HEK293 (cell line): ENCODE data around the gene ZNF460.

ENCODE experiments used
- CTCF ChIA-PET: fragments of 350-600 bp; formaldehyde crosslinking; extraction: SDS; loops from one replicate; lab custom pipeline; 2021; ENCODE audit warnings: antibody characterized with exemption; lab: Yijun Ruan, JAX
- POLR2A ChIA-PET: fragments of 300-600 bp; formaldehyde crosslinking; extraction: SDS; loops from one replicate; lab custom pipeline; 2020; ENCODE audit warnings: antibody characterized with exemption, inconsistent platforms; lab: Yijun Ruan, JAX
- H3K27ac ChIP-seq: fragments of 200-500 bp; sonication (Bioruptor generic); 2 replicates; pipeline ENCODE4 v1.5.1; 2014; ENCODE audit warnings: low read depth, low read length, control low read depth, inconsistent platforms; ENCODE audit errors: extremely low read depth
- H3K36me3 ChIP-seq, 2 experiments: fragments of 200-500 bp in 1 of 2; sonication (Bioruptor generic) in 1 of 2; 1 replicate in 1 of 2; 2 replicates in 1 of 2; pipeline ENCODE4 v1.5.1; 2014 to 2017; ENCODE audit warnings: inconsistent platforms in 2 of 2, low read length in 2 of 2; ENCODE audit not compliant: control insufficient read depth in 2 of 2, insufficient read depth in 1 of 2
- H3K4me1 ChIP-seq: fragments of 200-500 bp; sonication (Bioruptor generic); 2 replicates; pipeline ENCODE4 v1.5.1; 2014; ENCODE audit warnings: mild to moderate bottlenecking, low read length, inconsistent platforms; ENCODE audit not compliant: control insufficient read depth, insufficient read depth
- H3K4me3 ChIP-seq: 2 replicates; pipeline ENCODE4 v1.5.1; 2011; ENCODE audit warnings: low read depth, mild to moderate bottlenecking, control low read depth, low read length, moderate library complexity
- H3K9me3 ChIP-seq: fragments of 200-500 bp; sonication (Bioruptor generic); 2 replicates; pipeline ENCODE4 v1.5.1; 2014; ENCODE audit warnings: low read depth, low read length, inconsistent platforms; ENCODE audit not compliant: control insufficient read depth, insufficient read depth
- AEBP2 ChIP-seq: fragments of 450-650 bp; formaldehyde crosslinking; IDR thresholded peaks from 2 replicates; pipeline ENCODE4 v1.5.1; 2016; ENCODE audit warnings: missing biosample characterization, missing genetic modification characterization, borderline replicate concordance
- GFI1B ChIP-seq: fragments of 450-650 bp; formaldehyde crosslinking; IDR thresholded peaks from 2 replicates; pipeline ENCODE4 v1.5.1; 2016; ENCODE audit warnings: missing biosample characterization, missing genetic modification characterization
- INSM2 ChIP-seq: fragments of 450-650 bp; formaldehyde crosslinking; IDR thresholded peaks from 2 replicates; pipeline ENCODE4 v1.5.1; 2016; ENCODE audit warnings: missing biosample characterization, missing genetic modification characterization
- KLF16 ChIP-seq: fragments of 450-650 bp; formaldehyde crosslinking; IDR thresholded peaks from 2 replicates; pipeline ENCODE4 v1.5.1; 2017; ENCODE audit warnings: missing biosample characterization, missing genetic modification characterization
- KLF17 ChIP-seq: fragments of 450-650 bp; formaldehyde crosslinking; IDR thresholded peaks from 2 replicates; pipeline ENCODE4 v1.5.1; 2016; ENCODE audit warnings: missing biosample characterization, missing genetic modification characterization
- PATZ1 ChIP-seq: fragments of 450-650 bp; formaldehyde crosslinking; IDR thresholded peaks from 2 replicates; pipeline ENCODE4 v1.5.1; 2016; ENCODE audit warnings: missing biosample characterization, missing genetic modification characterization
- PRDM1 ChIP-seq: fragments of 450-650 bp; formaldehyde crosslinking; IDR thresholded peaks from 2 replicates; pipeline ENCODE4; 2016; ENCODE audit warnings: missing biosample characterization, missing genetic modification characterization
- REPIN1 ChIP-seq: fragments of 450-650 bp; formaldehyde crosslinking; IDR thresholded peaks from 2 replicates; pipeline ENCODE4 v1.5.1; 2017; ENCODE audit warnings: missing biosample characterization, missing genetic modification characterization, low read depth
- YY2 ChIP-seq: fragments of 450-650 bp; formaldehyde crosslinking; IDR thresholded peaks from 2 replicates; pipeline ENCODE4 v1.5.1; 2016; ENCODE audit warnings: missing biosample characterization, missing genetic modification characterization
- ZFHX2 ChIP-seq: fragments of 450-650 bp; formaldehyde crosslinking; conservative IDR thresholded peaks from 2 replicates; pipeline ENCODE4 v1.5.1; 2016; ENCODE audit warnings: missing biosample characterization, missing genetic modification characterization
- ZNF19 ChIP-seq: fragments of 450-650 bp; formaldehyde crosslinking; IDR thresholded peaks from 2 replicates; pipeline ENCODE4; 2016; ENCODE audit warnings: missing biosample characterization, missing genetic modification characterization, low read depth
- ZNF223 ChIP-seq: fragments of 450-650 bp; formaldehyde crosslinking; IDR thresholded peaks from 2 replicates; pipeline ENCODE4 v1.5.1; 2016; ENCODE audit warnings: missing biosample characterization, missing genetic modification characterization
- ZNF280C ChIP-seq: fragments of 450-650 bp; formaldehyde crosslinking; IDR thresholded peaks from 2 replicates; pipeline ENCODE4 v1.5.1; 2016; ENCODE audit warnings: missing biosample characterization, missing genetic modification characterization
- ZNF292 ChIP-seq: fragments of 450-650 bp; formaldehyde crosslinking; IDR thresholded peaks from 2 replicates; pipeline ENCODE4 v1.5.1; 2016; ENCODE audit warnings: low read depth, missing biosample characterization, missing genetic modification characterization, borderline replicate concordance
- ZNF335 ChIP-seq: fragments of 450-650 bp; formaldehyde crosslinking; conservative IDR thresholded peaks from 2 replicates; pipeline ENCODE4 v1.5.1; 2016; ENCODE audit warnings: missing biosample characterization, missing genetic modification characterization
- ZNF37A ChIP-seq: fragments of 450-650 bp; IDR thresholded peaks from 2 replicates; pipeline ENCODE4 v1.5.1; 2018; ENCODE audit warnings: missing biosample characterization, missing genetic modification characterization
- ZNF391 ChIP-seq: fragments of 450-650 bp; formaldehyde crosslinking; IDR thresholded peaks from 2 replicates; pipeline ENCODE4 v1.5.1; 2016; ENCODE audit warnings: low read depth, missing biosample characterization, missing genetic modification characterization, borderline replicate concordance
- ZNF514 ChIP-seq: fragments of 450-650 bp; formaldehyde crosslinking; IDR thresholded peaks from 2 replicates; pipeline ENCODE4 v1.5.1; 2016; ENCODE audit warnings: missing biosample characterization, missing genetic modification characterization
- ZNF529 ChIP-seq: fragments of 450-650 bp; formaldehyde crosslinking; IDR thresholded peaks from 2 replicates; pipeline ENCODE4 v1.5.1; 2017; ENCODE audit warnings: missing genetic modification characterization, missing biosample characterization; ENCODE audit not compliant: insufficient replicate concordance
- ZNF610 ChIP-seq: fragments of 450-650 bp; formaldehyde crosslinking; IDR thresholded peaks from 2 replicates; pipeline ENCODE4 v1.5.1; 2016; ENCODE audit warnings: missing biosample characterization, missing genetic modification characterization, borderline replicate concordance
- ZNF621 ChIP-seq: fragments of 450-650 bp; formaldehyde crosslinking; IDR thresholded peaks from 2 replicates; pipeline ENCODE4 v1.5.1; 2017; ENCODE audit warnings: missing biosample characterization, missing genetic modification characterization
- ZNF704 ChIP-seq: fragments of 450-650 bp; formaldehyde crosslinking; IDR thresholded peaks from 2 replicates; pipeline ENCODE4 v1.5.1; 2016; ENCODE audit warnings: missing biosample characterization, missing genetic modification characterization
- ZNF747 ChIP-seq: fragments of 450-650 bp; formaldehyde crosslinking; IDR thresholded peaks from 2 replicates; pipeline ENCODE4 v1.5.1; 2016; ENCODE audit warnings: missing biosample characterization, missing genetic modification characterization
- ZNF777 ChIP-seq: fragments of 450-650 bp; formaldehyde crosslinking; IDR thresholded peaks from 2 replicates; pipeline ENCODE4 v1.5.1; 2017; ENCODE audit warnings: missing biosample characterization, missing genetic modification characterization, borderline replicate concordance
- ZNF792 ChIP-seq: fragments of 450-650 bp; formaldehyde crosslinking; IDR thresholded peaks from 2 replicates; pipeline ENCODE4 v1.5.1; 2016; ENCODE audit warnings: missing biosample characterization, missing genetic modification characterization

The ZNF460 gene

GRCh38 chr19:57245066-57245465 lies 35.2 kb upstream of the ZNF460 start (continued):
- TF ChIP-seq PATZ1: no peak

- TF ChIP-seq ZNF292 (tag by site-specific recombination) (no peak), REPIN1 (tag by site-specific recombination) (no peak), INSM2 (tag by site-specific recombination) (no peak), ZNF391 (tag by site-specific recombination) (no peak), GFI1B (tag by site-specific recombination) (no peak), ZNF747 (tag by site-specific recombination) (no peak), YY2 (tag by site-specific recombination) (no peak), ZNF335 (tag by site-specific recombination) (no peak), ZNF777 (tag by site-specific recombination) (no peak), ZFHX2 (tag by site-specific recombination) (no peak), PRDM1 (tag by site-specific recombination) (no peak), AEBP2 (tag by site-specific recombination) (no peak)
- H3K36me3 ChIP-seq: peaks cover 28 to 78% of the 10 kb centered on the region in 2 experiments
These were observed 34.3 kb upstream of the ZNF460 start for GRCh38 chr19:57245959-57246358.

GRCh38 chr19:57248646-57249045 lies 31.6 kb upstream of the ZNF460 start:
- peaks cover 49 to 89% of the 10 kb centered on the region in 2 experiments for H3K36me3 ChIP-seq
- H3K4me3 ChIP-seq: no peak overlapping the region
- no peak for TF ChIP-seq ZNF37A (tag by site-specific recombination)
- TF ChIP-seq ZNF621 (tag by site-specific recombination): no peak
- TF ChIP-seq ZNF19 (tag by site-specific recombination): no peak
- no peak for TF ChIP-seq ZNF610 (tag by site-specific recombination)
- TF ChIP-seq YY2 (tag by site-specific recombination): no peak
- TF ChIP-seq ZNF529 (tag by site-specific recombination): no peak
- no peak for TF ChIP-seq KLF17 (tag by site-specific recombination)
- TF ChIP-seq ZNF704 (tag by site-specific recombination): no peak
- no peak for TF ChIP-seq KLF16 (tag by site-specific recombination)
- TF ChIP-seq ZNF792 (tag by site-specific recombination): no peak
- no peak for TF ChIP-seq ZNF223 (tag by site-specific recombination)
- TF ChIP-seq ZNF280C (tag by site-specific recombination): no peak
- no peak for TF ChIP-seq ZNF514 (tag by site-specific recombination)

More at GRCh38 chr19:57245959-57246358, 34.3 kb upstream of the ZNF460 start:
- Histone ChIP-seq H3K9me3 (no peaks in the 10 kb centered on the region), H3K27ac (no peak overlapping the region), H3K4me3 (no peak overlapping the region), H3K4me1 (no peaks in the 10 kb centered on the region; the same call in 1 of the 2 replicates)
- ChIA-PET POLR2A (interaction anchor here (0.6 kb wide), 1 partner anchor 34 kb away, joined by 3 read pairs; the partner anchor contains the start of gene ZNF460), CTCF (no interaction called here)

More at GRCh38 chr19:57248646-57249045, 31.6 kb upstream of the ZNF460 start:
- ChIA-PET CTCF (no interaction called here), POLR2A (no interaction called here)
- Histone ChIP-seq H3K9me3 (no peaks in the 10 kb centered on the region), H3K27ac (no peak overlapping the region), H3K4me1 (no peaks in the 10 kb centered on the region)
